HepG2 (cell line): ENCODE results near the gene STAP2. TPM values are rescaled to one million over a fixed set of nuclear protein-coding genes. Genes with fewer than 3 reads are reported as not detected.

Experiments
- BCL3 ChIP-seq: sonication (generic); formaldehyde crosslinking; IDR thresholded peaks from 2 replicates; pipeline ENCODE4 v1.5.1; 2020; ENCODE audit warnings: mild to moderate bottlenecking, missing genetic modification reagents, moderate library complexity
- EHMT2 ChIP-seq: fragments of 200-600 bp; sonication (generic); IDR thresholded peaks from 2 replicates; pipeline ENCODE4 v1.7.0; 2017; ENCODE audit warnings: antibody characterized with exemption, low read depth, low read length, borderline replicate concordance
- FUBP1 ChIP-seq: sonication (generic); formaldehyde crosslinking; IDR thresholded peaks from 2 replicates; pipeline ENCODE4 v1.5.1; 2020; ENCODE audit warnings: missing genetic modification reagents, mild to moderate bottlenecking, borderline replicate concordance
- KDM4B ChIP-seq: sonication (generic); formaldehyde crosslinking; IDR thresholded peaks from 2 replicates; pipeline ENCODE4 v1.4.0; 2020; ENCODE audit warnings: missing genetic modification reagents
- NR1H2 ChIP-seq: sonication (generic); formaldehyde crosslinking; IDR thresholded peaks from 2 replicates; pipeline ENCODE4 v1.8.1; 2022; ENCODE audit warnings: low read depth, missing genetic modification reagents, borderline replicate concordance
- SIX4 ChIP-seq: sonication (generic); formaldehyde crosslinking; IDR thresholded peaks from 2 replicates; pipeline ENCODE4 v1.4.0; 2020; ENCODE audit warnings: missing genetic modification reagents
- ZBED4 ChIP-seq: sonication (generic); formaldehyde crosslinking; IDR thresholded peaks from 2 replicates; pipeline ENCODE4 v1.4.0; 2020; ENCODE audit warnings: missing genetic modification reagents, borderline replicate concordance
- ZNF274 ChIP-seq: sonication (generic); formaldehyde crosslinking; IDR thresholded peaks from 2 replicates; pipeline ENCODE4 v1.5.1; 2020; ENCODE audit warnings: mild to moderate bottlenecking, missing genetic modification reagents
- ZNF773 ChIP-seq: sonication (generic); formaldehyde crosslinking; IDR thresholded peaks from 2 replicates; pipeline ENCODE4 v1.4.0; 2020; ENCODE audit warnings: missing genetic modification reagents, borderline replicate concordance
- polyA plus RNA-seq, 8 experiments: library from polyadenylated mRNA; depleted of rRNA in 3 of 8; stranded (reverse) in 7 of 8; unstranded in 1 of 8; fragments of >200 nt; fragmentation: Illumina TruSeq in 4 of 8; extraction: Trizol in 4 of 8; gene quantifications; 2 replicates each; pipeline versions ENCODE4 v1.2.1 to v1.2.3, GENCODE V29; 2011 to 2016; ENCODE audit warnings: low read depth in 4 of 8, missing spikeins in 1 of 8, mixed read lengths in 1 of 8; ENCODE audit not compliant: insufficient read depth in 1 of 8
- total RNA-seq, 5 experiments: library from RNA; depleted of rRNA; stranded (reverse); fragments of >200 nt; fragmentation: Illumina TruSeq; extraction: Trizol; gene quantifications; 2 replicates each; pipeline ENCODE4 v1.2.3, GENCODE V29; 2016; ENCODE audit warnings: low read depth in 1 of 5
- TF ChIP-seq, protein P1 (sequence below): sonication (generic); formaldehyde crosslinking; IDR thresholded peaks from 2 replicates; pipeline ENCODE4 v1.5.1; 2020; ENCODE audit warnings: mild to moderate bottlenecking, missing genetic modification reagents, moderate library complexity
- TF ChIP-seq, protein P2 (sequence below): sonication (generic); formaldehyde crosslinking; IDR thresholded peaks from 2 replicates; pipeline ENCODE4 v1.4.0; 2020; ENCODE audit warnings: missing genetic modification reagents, borderline replicate concordance

Gene STAP2
- total and polyA plus RNA-seq, 2 of the 13 experiments (the other 11 are each of a cell fraction or from before 2014, with no cell fraction given), result 39.0 to 43.7 TPM

DNA sequence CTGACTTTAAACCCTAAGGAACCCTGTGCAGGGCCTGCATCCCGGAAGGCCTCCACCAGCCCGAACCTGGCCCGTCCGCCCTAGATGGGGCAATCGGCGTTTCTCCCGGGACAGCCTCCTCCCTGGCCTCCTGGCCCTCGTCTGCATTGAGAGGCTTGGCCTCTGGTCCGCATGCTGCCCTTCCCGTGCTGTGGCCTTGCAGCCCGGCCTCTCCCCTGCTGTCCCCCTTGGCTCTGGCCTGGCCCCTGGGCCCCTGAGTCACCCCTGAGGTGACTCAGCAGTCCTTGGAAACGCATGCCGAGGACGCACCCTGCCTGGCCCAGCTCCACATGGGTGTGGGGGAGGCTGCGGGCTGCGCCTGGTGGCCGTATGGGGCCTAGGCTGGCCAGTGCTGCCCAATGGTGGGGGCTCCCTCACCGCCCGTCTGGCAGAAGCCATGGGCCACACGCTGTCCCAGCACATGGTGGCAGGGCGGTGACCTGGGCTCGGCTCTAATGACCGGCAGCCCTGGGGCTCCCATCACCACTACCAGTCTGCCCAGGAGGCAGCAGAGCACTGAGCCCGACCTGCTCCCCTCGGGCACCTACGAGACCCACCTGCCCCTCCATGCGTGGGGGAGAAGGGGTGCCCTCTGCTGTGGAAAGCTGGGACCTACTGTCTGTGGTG is 36.0 kb upstream of the STAP2 start (continued):
- TF ChIP-seq, protein P1, sequence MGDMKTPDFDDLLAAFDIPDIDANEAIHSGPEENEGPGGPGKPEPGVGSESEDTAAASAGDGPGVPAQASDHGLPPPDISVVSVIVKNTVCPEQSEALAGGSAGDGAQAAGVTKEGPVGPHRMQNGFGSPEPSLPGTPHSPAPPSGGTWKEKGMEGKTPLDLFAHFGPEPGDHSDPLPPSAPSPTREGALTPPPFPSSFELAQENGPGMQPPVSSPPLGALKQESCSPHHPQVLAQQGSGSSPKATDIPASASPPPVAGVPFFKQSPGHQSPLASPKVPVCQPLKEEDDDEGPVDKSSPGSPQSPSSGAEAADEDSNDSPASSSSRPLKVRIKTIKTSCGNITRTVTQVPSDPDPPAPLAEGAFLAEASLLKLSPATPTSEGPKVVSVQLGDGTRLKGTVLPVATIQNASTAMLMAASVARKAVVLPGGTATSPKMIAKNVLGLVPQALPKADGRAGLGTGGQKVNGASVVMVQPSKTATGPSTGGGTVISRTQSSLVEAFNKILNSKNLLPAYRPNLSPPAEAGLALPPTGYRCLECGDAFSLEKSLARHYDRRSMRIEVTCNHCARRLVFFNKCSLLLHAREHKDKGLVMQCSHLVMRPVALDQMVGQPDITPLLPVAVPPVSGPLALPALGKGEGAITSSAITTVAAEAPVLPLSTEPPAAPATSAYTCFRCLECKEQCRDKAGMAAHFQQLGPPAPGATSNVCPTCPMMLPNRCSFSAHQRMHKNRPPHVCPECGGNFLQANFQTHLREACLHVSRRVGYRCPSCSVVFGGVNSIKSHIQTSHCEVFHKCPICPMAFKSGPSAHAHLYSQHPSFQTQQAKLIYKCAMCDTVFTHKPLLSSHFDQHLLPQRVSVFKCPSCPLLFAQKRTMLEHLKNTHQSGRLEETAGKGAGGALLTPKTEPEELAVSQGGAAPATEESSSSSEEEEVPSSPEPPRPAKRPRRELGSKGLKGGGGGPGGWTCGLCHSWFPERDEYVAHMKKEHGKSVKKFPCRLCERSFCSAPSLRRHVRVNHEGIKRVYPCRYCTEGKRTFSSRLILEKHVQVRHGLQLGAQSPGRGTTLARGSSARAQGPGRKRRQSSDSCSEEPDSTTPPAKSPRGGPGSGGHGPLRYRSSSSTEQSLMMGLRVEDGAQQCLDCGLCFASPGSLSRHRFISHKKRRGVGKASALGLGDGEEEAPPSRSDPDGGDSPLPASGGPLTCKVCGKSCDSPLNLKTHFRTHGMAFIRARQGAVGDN (CRISPR knock-in tag), result peak; percentile 99
- TF ChIP-seq FUBP1 (CRISPR knock-in tag), result no peak
- TF ChIP-seq, protein P2, sequence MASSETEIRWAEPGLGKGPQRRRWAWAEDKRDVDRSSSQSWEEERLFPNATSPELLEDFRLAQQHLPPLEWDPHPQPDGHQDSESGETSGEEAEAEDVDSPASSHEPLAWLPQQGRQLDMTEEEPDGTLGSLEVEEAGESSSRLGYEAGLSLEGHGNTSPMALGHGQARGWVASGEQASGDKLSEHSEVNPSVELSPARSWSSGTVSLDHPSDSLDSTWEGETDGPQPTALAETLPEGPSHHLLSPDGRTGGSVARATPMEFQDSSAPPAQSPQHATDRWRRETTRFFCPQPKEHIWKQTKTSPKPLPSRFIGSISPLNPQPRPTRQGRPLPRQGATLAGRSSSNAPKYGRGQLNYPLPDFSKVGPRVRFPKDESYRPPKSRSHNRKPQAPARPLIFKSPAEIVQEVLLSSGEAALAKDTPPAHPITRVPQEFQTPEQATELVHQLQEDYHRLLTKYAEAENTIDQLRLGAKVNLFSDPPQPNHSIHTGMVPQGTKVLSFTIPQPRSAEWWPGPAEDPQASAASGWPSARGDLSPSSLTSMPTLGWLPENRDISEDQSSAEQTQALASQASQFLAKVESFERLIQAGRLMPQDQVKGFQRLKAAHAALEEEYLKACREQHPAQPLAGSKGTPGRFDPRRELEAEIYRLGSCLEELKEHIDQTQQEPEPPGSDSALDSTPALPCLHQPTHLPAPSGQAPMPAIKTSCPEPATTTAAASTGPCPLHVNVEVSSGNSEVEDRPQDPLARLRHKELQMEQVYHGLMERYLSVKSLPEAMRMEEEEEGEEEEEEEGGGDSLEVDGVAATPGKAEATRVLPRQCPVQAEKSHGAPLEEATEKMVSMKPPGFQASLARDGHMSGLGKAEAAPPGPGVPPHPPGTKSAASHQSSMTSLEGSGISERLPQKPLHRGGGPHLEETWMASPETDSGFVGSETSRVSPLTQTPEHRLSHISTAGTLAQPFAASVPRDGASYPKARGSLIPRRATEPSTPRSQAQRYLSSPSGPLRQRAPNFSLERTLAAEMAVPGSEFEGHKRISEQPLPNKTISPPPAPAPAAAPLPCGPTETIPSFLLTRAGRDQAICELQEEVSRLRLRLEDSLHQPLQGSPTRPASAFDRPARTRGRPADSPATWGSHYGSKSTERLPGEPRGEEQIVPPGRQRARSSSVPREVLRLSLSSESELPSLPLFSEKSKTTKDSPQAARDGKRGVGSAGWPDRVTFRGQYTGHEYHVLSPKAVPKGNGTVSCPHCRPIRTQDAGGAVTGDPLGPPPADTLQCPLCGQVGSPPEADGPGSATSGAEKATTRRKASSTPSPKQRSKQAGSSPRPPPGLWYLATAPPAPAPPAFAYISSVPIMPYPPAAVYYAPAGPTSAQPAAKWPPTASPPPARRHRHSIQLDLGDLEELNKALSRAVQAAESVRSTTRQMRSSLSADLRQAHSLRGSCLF (CRISPR knock-in tag), result no peak
- TF ChIP-seq ZNF274 (CRISPR knock-in tag), result peak; percentile 74
- 0 out of 2 replicates have a peak, but pooled peaks have one; percentile 45 for TF ChIP-seq SIX4 (CRISPR knock-in tag)
- peak; percentile 72; the same call in 1 of the 2 replicates for TF ChIP-seq BCL3 (CRISPR knock-in tag)
- TF ChIP-seq EHMT2, result no peak
- no peak for TF ChIP-seq ZNF773 (CRISPR knock-in tag)
- TF ChIP-seq ZBED4 (CRISPR knock-in tag), result no peak
- peak; percentile 50; the same call in 1 of the 2 replicates for TF ChIP-seq KDM4B (CRISPR knock-in tag)
- no peak for TF ChIP-seq NR1H2 (CRISPR knock-in tag)
